Spinal cord (tissue), 10 donors: ENCODE measurements around the gene PDE11A. TPM values are rescaled to one million over a fixed set of nuclear protein-coding genes. Genes with fewer than 3 reads are reported as not detected.

Experiments used
- DNase-seq, 6 donors: peaks; one replicate each; pipeline versions ENCODE4 v3.0.0 to v3.0.0-alpha.2; 2013 to 2015; ENCODE audit warnings: low spot score in 6 of 6, low read depth in 4 of 6
- H3K27ac ChIP-seq: one replicate; pipeline ENCODE4 v1.5.1; 2013; ENCODE audit warnings: low read depth, low read length, control low read depth
- H3K27me3 ChIP-seq: one replicate; pipeline ENCODE4 v1.6.1; 2013; ENCODE audit warnings: low read length; ENCODE audit not compliant: control insufficient read depth, insufficient read depth
- H3K36me3 ChIP-seq: one replicate; pipeline ENCODE4 v1.6.1; 2013; ENCODE audit warnings: low read length; ENCODE audit not compliant: control insufficient read depth, insufficient read depth
- H3K4me1 ChIP-seq: one replicate; pipeline ENCODE4 v1.6.1; 2013; ENCODE audit warnings: low read length; ENCODE audit not compliant: control insufficient read depth, insufficient read depth
- H3K4me3 ChIP-seq: one replicate; pipeline ENCODE4 v1.5.1; 2013; ENCODE audit warnings: low read depth, low read length, control low read depth
- H3K9me3 ChIP-seq: one replicate; pipeline ENCODE4 v1.6.1; 2013; ENCODE audit warnings: low read length; ENCODE audit not compliant: control insufficient read depth, insufficient read depth
- WGBS: methylation state at CpG from one replicate; pipeline ENCODE4 v1.1.5; 2013; ENCODE audit warnings: missing lambda C conversion rate; ENCODE audit not compliant: insufficient coverage; 5-methylcytosine and 5-hydroxymethylcytosine counted together
- polyA plus RNA-seq, 2 donors: library from polyadenylated mRNA; unstranded; fragments of 120-200 nt; gene quantifications; one replicate each; pipeline ENCODE4 v1.2.1, GENCODE V29; 2013; ENCODE audit not compliant: insufficient read length in 2 of 2
- total RNA-seq, 2 donors: library from RNA; depleted of rRNA in 1 of 2; stranded (reverse); fragments of 120-200 nt in 1 of 2; fragments of >200 nt in 1 of 2; gene quantifications; one replicate each; pipeline versions ENCODE4 v1.2.3 to v1.2.4, GENCODE V29; 2013 to 2014
- donor health status: healthy.

Gene PDE11A
- total and polyA plus RNA-seq, 4 donors = 1.9 to 6.5 (median 2.1) TPM

- Histone ChIP-seq H3K4me3 (no peak overlapping the region), H3K27me3 (no peaks in the 10 kb centered on the region), H3K4me1 (no peaks in the 10 kb centered on the region), H3K9me3 (no peaks in the 10 kb centered on the region), H3K27ac (no peak overlapping the region), H3K36me3 (no peaks in the 10 kb centered on the region)
- no CpG with 5 or more reads among the region's 2 CpGs for WGBS
- DNase-seq = no peak
These were observed 341.8 kb downstream of the PDE11A start for GRCh38 chr2:177730792-177731191.

GRCh38 chr2:177730363-177730762 is 342.2 kb downstream of the PDE11A start:
- no peaks in the 10 kb centered on the region for H3K27me3 ChIP-seq
- H3K4me1 ChIP-seq = no peaks in the 10 kb centered on the region
- no peak overlapping the region for H3K4me3 ChIP-seq
- H3K27ac ChIP-seq = no peak overlapping the region
- H3K9me3 ChIP-seq = no peaks in the 10 kb centered on the region
- DNase-seq = no peak
- no CpG with 5 or more reads among the region's 3 CpGs for WGBS
- no peaks in the 10 kb centered on the region for H3K36me3 ChIP-seq

GRCh38 chr2:177728920-177729319 is 343.7 kb downstream of the PDE11A start:
- no peak for DNase-seq
- no peaks in the 10 kb centered on the region for H3K4me1 ChIP-seq
- no peaks in the 10 kb centered on the region for H3K27me3 ChIP-seq
- H3K4me3 ChIP-seq = no peak overlapping the region
- no peaks in the 10 kb centered on the region for H3K9me3 ChIP-seq
- H3K27ac ChIP-seq = no peak overlapping the region
- H3K36me3 ChIP-seq = no peaks in the 10 kb centered on the region
- no CpG with 5 or more reads among the region's 2 CpGs for WGBS

GRCh38 chr2:177728399-177728765 is 344.2 kb downstream of the PDE11A start:
- H3K27ac ChIP-seq = no peak overlapping the region
- no CpG with 5 or more reads among the region's 4 CpGs for WGBS
- no peak overlapping the region for H3K4me3 ChIP-seq
- DNase-seq = peak in 1 of 6 donors; percentile 72
- no peaks in the 10 kb centered on the region for H3K4me1 ChIP-seq
- H3K27me3 ChIP-seq = no peaks in the 10 kb centered on the region
- no peaks in the 10 kb centered on the region for H3K36me3 ChIP-seq
- no peaks in the 10 kb centered on the region for H3K9me3 ChIP-seq

GRCh38 chr2:177727577-177728398 is 344.8 kb downstream of the PDE11A start:
- WGBS = 58% methylated on average over 5 of the region's 13 CpGs
- Histone ChIP-seq H3K27ac (no peak overlapping the region), H3K36me3 (no peaks in the 10 kb centered on the region), H3K4me3 (no peak overlapping the region), H3K9me3 (no peaks in the 10 kb centered on the region), H3K4me1 (no peaks in the 10 kb centered on the region), H3K27me3 (no peaks in the 10 kb centered on the region)
- DNase-seq = no peak

- WGBS = 84% methylated on average over 5 of the region's 5 CpGs
- H3K4me3 ChIP-seq = no peak overlapping the region
- H3K9me3 ChIP-seq = no peaks in the 10 kb centered on the region
- peak in 1 of 6 donors; percentile 28 for DNase-seq
- H3K36me3 ChIP-seq = no peaks in the 10 kb centered on the region
- no peaks in the 10 kb centered on the region for H3K27me3 ChIP-seq
- no peak overlapping the region for H3K27ac ChIP-seq
- H3K4me1 ChIP-seq = no peaks in the 10 kb centered on the region
These were observed 345.6 kb downstream of the PDE11A start for GRCh38 chr2:177726931-177727348.

- H3K36me3 ChIP-seq = no peaks in the 10 kb centered on the region
- DNase-seq = peak; percentile 73 to 96 (median 78)
- WGBS = 17% methylated on average over 2 of the region's 10 CpGs
- no peaks in the 10 kb centered on the region for H3K4me1 ChIP-seq
- no peak overlapping the region for H3K4me3 ChIP-seq
- no peaks in the 10 kb centered on the region for H3K27me3 ChIP-seq
- no peaks in the 10 kb centered on the region for H3K9me3 ChIP-seq
- H3K27ac ChIP-seq = no peak overlapping the region
These were observed 347.9 kb downstream of the PDE11A start for GRCh38 chr2:177724398-177725287.

- no peaks in the 10 kb centered on the region for H3K9me3 ChIP-seq
These were observed 349.3 kb downstream of the PDE11A start for GRCh38 chr2:177723235-177723634.

GRCh38 chr2:177721818-177722567 is 350.6 kb downstream of the PDE11A start:
- no peaks in the 10 kb centered on the region for H3K9me3 ChIP-seq
- DNase-seq = peak in 1 of 6 donors; percentile 83
- 100% methylated on average over 2 of the region's 11 CpGs for WGBS
- no peak overlapping the region for H3K4me3 ChIP-seq
- H3K36me3 ChIP-seq = no peaks in the 10 kb centered on the region
- H3K27me3 ChIP-seq = no peaks in the 10 kb centered on the region
- no peaks in the 10 kb centered on the region for H3K4me1 ChIP-seq
- no peak overlapping the region for H3K27ac ChIP-seq

More at GRCh38 chr2:177723235-177723634, 349.3 kb downstream of the PDE11A start:
- Histone ChIP-seq H3K36me3 (no peaks in the 10 kb centered on the region), H3K4me3 (no peak overlapping the region), H3K4me1 (no peaks in the 10 kb centered on the region), H3K27me3 (no peaks in the 10 kb centered on the region), H3K27ac (no peak overlapping the region)
- WGBS = no CpG with 5 or more reads among the region's 3 CpGs
- DNase-seq = peak in 1 of 6 donors; percentile 78
